SKM-1 (cell line): ENCODE data around the gene DHRS1.

Source experiments
- DNase-seq: peaks from one replicate; lab custom pipeline; 2025; ENCODE audit not compliant: unreplicated experiment; lab: John Stamatoyannopoulos, UW

Gene DHRS1

GRCh38 chr14:24267516-24267915 lies 32.1 kb downstream of the DHRS1 start:
- no peak for DNase-seq

GRCh38 chr14:24266344-24267244 lies 33.0 kb downstream of the DHRS1 start:
- DNase-seq = no peak

- no peak for DNase-seq
Measured at GRCh38 chr14:24264298-24264697, 35.3 kb downstream of the DHRS1 start.

GRCh38 chr14:24263848-24264247 lies 35.7 kb downstream of the DHRS1 start:
- no peak for DNase-seq

- DNase-seq = no peak
Measured at GRCh38 chr14:24262821-24263733, 36.5 kb downstream of the DHRS1 start, which contains the start of gene TGM1. Gene TGM1 (minus strand): TSS chr14:24263177. CDS start chr14:24262352, 825 bp downstream.

GRCh38 chr14:24261969-24262327 lies 37.6 kb downstream of the DHRS1 start:
- DNase-seq = no peak

- no peak for DNase-seq
Measured at GRCh38 chr14:24261256-24261968, 38.2 kb downstream of the DHRS1 start.

GRCh38 chr14:24260780-24261157 lies 38.8 kb downstream of the DHRS1 start:
- DNase-seq = no peak

- DNase-seq = no peak
Measured at GRCh38 chr14:24260026-24260779, 39.4 kb downstream of the DHRS1 start.

GRCh38 chr14:24259282-24260025 lies 40.1 kb downstream of the DHRS1 start:
- DNase-seq = no peak

- no peak for DNase-seq
Measured at GRCh38 chr14:24258548-24259265, 40.9 kb downstream of the DHRS1 start.

GRCh38 chr14:24258119-24258518 lies 41.5 kb downstream of the DHRS1 start:
- no peak for DNase-seq

- DNase-seq = no peak
Measured at GRCh38 chr14:24256960-24257359, 42.6 kb downstream of the DHRS1 start.

GRCh38 chr14:24255931-24256711 lies 43.5 kb downstream of the DHRS1 start:
- DNase-seq = no peak

GRCh38 chr14:24255438-24255837 lies 44.1 kb downstream of the DHRS1 start:
- no peak for DNase-seq

- DNase-seq = no peak
Measured at GRCh38 chr14:24254630-24255392, 44.8 kb downstream of the DHRS1 start.

GRCh38 chr14:24253936-24254335 lies 45.6 kb downstream of the DHRS1 start:
- no peak for DNase-seq
